Fibroblast of lung (primary cell): ENCODE measurements around the gene ITCH.

Source experiments
- CTCF ChIP-seq, 2 donors: IDR thresholded peaks in 1 of 2; conservative IDR thresholded peaks in 1 of 2; 1 replicate in 1 of 2; 2 replicates in 1 of 2; pipeline ENCODE4 v1.5.1; 2011 to 2012; ENCODE audit warnings: low read length in 2 of 2, control low read depth in 1 of 2, inconsistent platforms in 1 of 2, low read depth in 1 of 2, mild to moderate bottlenecking in 1 of 2
- EZH2 ChIP-seq: IDR thresholded peaks from 2 replicates; pipeline ENCODE4 v1.5.1; 2012; ENCODE audit warnings: low read length, control low read depth, mild to moderate bottlenecking; ENCODE audit errors: missing control alignments

DNA sequence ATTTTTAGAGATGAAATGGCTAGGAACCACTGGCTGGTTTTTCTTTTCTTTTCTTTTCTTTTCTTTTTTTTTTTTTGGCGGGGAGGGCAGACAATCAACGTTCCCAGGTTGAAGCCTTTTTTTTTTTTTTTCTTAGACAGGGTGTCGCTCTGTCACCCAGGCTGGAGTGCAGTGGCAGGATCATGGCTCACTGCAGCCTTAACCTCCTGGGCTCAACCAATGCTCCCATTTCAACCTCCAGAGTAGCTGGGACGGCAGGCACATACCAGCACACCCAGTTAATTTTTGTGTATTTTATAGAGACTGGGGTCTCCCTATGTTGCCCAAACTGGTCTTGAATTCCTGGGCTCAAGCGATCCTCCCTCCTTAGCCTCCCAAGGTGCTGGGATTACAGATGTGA lies 18.8 kb upstream of the ITCH start:
- TF ChIP-seq CTCF (conservative IDR thresholded peaks at IDR 0.05 in 1 of 2, IDR thresholded peaks at IDR 0.05 in 1 of 2; ENCODE audit: low read depth in 1 of 2, low read length in 2 of 2) (no peak), EZH2 (no peak)
